Mesendoderm (in vitro differentiated cells): ENCODE measurements around the gene PSAT1.

Experiments
- DNase-seq: peaks from one replicate; pipeline ENCODE4 v3.0.0; 2013
- H2AK5ac ChIP-seq: 2 replicates; pipeline ENCODE4 v1.6.1; 2013; ENCODE audit warnings: low read length, inconsistent platforms
- H2BK120ac ChIP-seq: 2 replicates; pipeline ENCODE4 v1.6.1; 2013; ENCODE audit warnings: low read depth, mild to moderate bottlenecking, low read length, moderate library complexity, mixed read lengths
- H2BK15ac ChIP-seq: replicated peaks from 2 replicates; pipeline ENCODE4 v1.6.1; 2013; ENCODE audit warnings: low read depth, mild to moderate bottlenecking, moderate library complexity
- H2BK5ac ChIP-seq: 2 replicates; pipeline ENCODE4 v1.6.1; 2013; ENCODE audit warnings: low read length, inconsistent platforms
- H3K18ac ChIP-seq: 2 replicates; pipeline ENCODE4 v1.6.1; 2013; ENCODE audit warnings: mild to moderate bottlenecking, low read length, mixed read lengths
- H3K23ac ChIP-seq: one replicate; pipeline ENCODE4 v1.6.1; 2013; ENCODE audit warnings: low read length
- H3K27ac ChIP-seq: 2 replicates; pipeline ENCODE4 v1.5.1; 2013; ENCODE audit warnings: low read depth, mild to moderate bottlenecking, inconsistent platforms, low read length, moderate library complexity
- H3K27me3 ChIP-seq: 2 replicates; pipeline ENCODE4 v1.6.1; 2013; ENCODE audit warnings: low read length, control low read depth, mild to moderate bottlenecking, inconsistent platforms; ENCODE audit not compliant: insufficient read depth, poor library complexity
- H3K36me3 ChIP-seq: 2 replicates; pipeline ENCODE4 v1.6.1; 2013; ENCODE audit warnings: low read length, inconsistent platforms; ENCODE audit not compliant: control insufficient read depth, insufficient read depth
- H3K4ac ChIP-seq: one replicate; pipeline ENCODE4 v1.6.1; 2013; ENCODE audit warnings: low read depth, mild to moderate bottlenecking, low read length, moderate library complexity
- H3K4me1 ChIP-seq: 2 replicates; pipeline ENCODE4 v1.6.1; 2013; ENCODE audit warnings: low read depth, low read length, inconsistent platforms; ENCODE audit not compliant: control insufficient read depth
- H3K4me2 ChIP-seq: 2 replicates; pipeline ENCODE4 v1.6.1; 2013; ENCODE audit warnings: low read length
- H3K4me3 ChIP-seq: 2 replicates; pipeline ENCODE4 v1.5.1; 2013; ENCODE audit warnings: mild to moderate bottlenecking, low read length
- H3K56ac ChIP-seq: one replicate; pipeline ENCODE4 v1.6.1; 2013; ENCODE audit warnings: low read length
- H3K79me1 ChIP-seq: 2 replicates; pipeline ENCODE4 v1.6.1; 2013; ENCODE audit warnings: low read length, inconsistent platforms
- H3K79me2 ChIP-seq: 2 replicates; pipeline ENCODE4 v1.6.1; 2013; ENCODE audit warnings: mild to moderate bottlenecking, low read length; ENCODE audit not compliant: control insufficient read depth, insufficient read depth
- H3K9ac ChIP-seq: 2 replicates; pipeline ENCODE4 v1.6.1; 2013; ENCODE audit warnings: low read length, inconsistent platforms
- H4K5ac ChIP-seq: one replicate; pipeline ENCODE4 v1.6.1; 2013; ENCODE audit warnings: low read length
- H4K8ac ChIP-seq: one replicate; pipeline ENCODE4 v1.6.1; 2013; ENCODE audit warnings: low read depth, mild to moderate bottlenecking, control low read depth, low read length, moderate library complexity
- WGBS: extraction: QIAGEN DNeasy Blood & Tissue Kit; methylation state at CpG from one replicate; pipeline ENCODE4 v1.1.7; 2013; ENCODE audit warnings: low lambda C conversion rate, missing lambda C conversion rate; ENCODE audit not compliant: insufficient coverage; ENCODE audit errors: extremely low coverage; 5-methylcytosine and 5-hydroxymethylcytosine counted together

Gene PSAT1

DNA sequence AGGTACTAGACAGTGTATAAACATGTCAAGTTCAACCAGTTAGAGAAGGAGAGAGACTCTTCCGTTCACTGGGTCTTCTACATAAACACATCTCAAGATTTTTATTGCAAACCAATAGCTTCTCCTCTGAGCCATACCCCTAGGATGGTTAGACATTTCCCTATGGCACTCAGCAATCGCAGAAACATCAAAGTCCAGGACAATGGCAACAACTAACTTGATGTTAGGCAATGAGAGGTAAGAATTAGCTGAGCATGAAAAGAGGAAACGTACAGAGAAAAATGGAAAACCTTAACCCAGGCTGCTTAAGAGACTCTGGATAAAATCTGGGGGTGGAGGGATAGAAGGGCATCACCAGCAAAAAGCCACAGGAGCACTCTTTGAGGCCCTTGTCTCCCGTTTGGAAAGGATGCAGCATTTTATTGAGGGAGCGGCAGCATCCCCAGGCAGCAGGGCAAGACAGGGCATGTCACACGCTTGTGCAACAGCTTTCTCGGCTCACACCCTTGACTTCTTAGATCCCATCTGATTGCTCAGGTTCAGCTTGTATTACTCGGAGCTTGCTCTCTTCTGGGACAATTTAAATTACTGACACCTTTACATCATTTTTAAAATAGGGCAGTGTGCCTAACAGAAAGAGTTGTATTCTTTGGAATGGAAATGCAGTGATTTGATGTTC lies 8.6 kb upstream of the PSAT1 start:
- H2BK5ac ChIP-seq: no peak overlapping the region
- H3K9ac ChIP-seq: no peak overlapping the region
- H2BK120ac ChIP-seq: no peak overlapping the region
- no peak overlapping the region for H3K4me2 ChIP-seq
- H3K4me1 ChIP-seq: no peaks in the 10 kb centered on the region
- no peak overlapping the region for H3K23ac ChIP-seq
- no peak for DNase-seq
- no peak overlapping the region for H3K4me3 ChIP-seq
- H3K56ac ChIP-seq: no peak overlapping the region
- H3K27ac ChIP-seq: no peak overlapping the region
- H4K8ac ChIP-seq: no peak overlapping the region
- no peak overlapping the region for H2BK15ac ChIP-seq
- H3K79me2 ChIP-seq: no peaks in the 10 kb centered on the region
- H4K5ac ChIP-seq: no peak overlapping the region
- no peak overlapping the region for H2AK5ac ChIP-seq
- no peaks in the 10 kb centered on the region for H3K79me1 ChIP-seq
- no peaks in the 10 kb centered on the region for H3K36me3 ChIP-seq
- no peak overlapping the region for H3K18ac ChIP-seq
- H3K4ac ChIP-seq: no peak overlapping the region
- no peaks in the 10 kb centered on the region for H3K27me3 ChIP-seq
- WGBS: no CpG with 5 or more reads among the region's 8 CpGs

DNA sequence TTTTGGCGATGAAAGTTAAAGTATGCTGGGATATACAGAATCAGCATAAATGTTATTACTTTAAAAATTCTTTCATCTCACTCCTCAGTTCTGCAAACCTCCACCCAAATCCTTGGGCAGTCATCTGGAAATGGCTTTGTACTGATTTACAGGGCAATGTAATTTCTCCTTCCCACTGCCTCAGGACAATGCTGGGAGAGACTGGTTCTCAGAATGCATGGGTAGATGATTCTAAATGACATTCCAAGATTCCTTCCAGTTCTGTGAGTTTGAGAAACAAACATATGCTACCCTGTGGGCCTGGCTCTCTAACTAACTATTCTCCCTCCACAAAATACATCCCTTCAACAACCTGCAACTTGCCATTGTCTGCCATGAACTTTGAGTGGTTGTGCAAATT lies 7.5 kb upstream of the PSAT1 start:
- WGBS: no CpG with 5 or more reads among the region's 1 CpG
- Histone ChIP-seq H3K4me2 (no peak overlapping the region), H3K79me2 (no peaks in the 10 kb centered on the region), H4K5ac (no peak overlapping the region), H3K56ac (no peak overlapping the region), H3K9ac (no peak overlapping the region), H2BK120ac (no peak overlapping the region), H2BK15ac (no peak overlapping the region), H3K27me3 (no peaks in the 10 kb centered on the region), H2BK5ac (no peak overlapping the region), H3K36me3 (no peaks in the 10 kb centered on the region), H3K4me3 (no peak overlapping the region), H3K4me1 (no peaks in the 10 kb centered on the region), H2AK5ac (no peak overlapping the region), H3K79me1 (no peaks in the 10 kb centered on the region), H3K18ac (no peak overlapping the region), H3K27ac (no peak overlapping the region), H3K4ac (no peak overlapping the region), H3K23ac (no peak overlapping the region), H4K8ac (no peak overlapping the region)
- no peak for DNase-seq

DNA sequence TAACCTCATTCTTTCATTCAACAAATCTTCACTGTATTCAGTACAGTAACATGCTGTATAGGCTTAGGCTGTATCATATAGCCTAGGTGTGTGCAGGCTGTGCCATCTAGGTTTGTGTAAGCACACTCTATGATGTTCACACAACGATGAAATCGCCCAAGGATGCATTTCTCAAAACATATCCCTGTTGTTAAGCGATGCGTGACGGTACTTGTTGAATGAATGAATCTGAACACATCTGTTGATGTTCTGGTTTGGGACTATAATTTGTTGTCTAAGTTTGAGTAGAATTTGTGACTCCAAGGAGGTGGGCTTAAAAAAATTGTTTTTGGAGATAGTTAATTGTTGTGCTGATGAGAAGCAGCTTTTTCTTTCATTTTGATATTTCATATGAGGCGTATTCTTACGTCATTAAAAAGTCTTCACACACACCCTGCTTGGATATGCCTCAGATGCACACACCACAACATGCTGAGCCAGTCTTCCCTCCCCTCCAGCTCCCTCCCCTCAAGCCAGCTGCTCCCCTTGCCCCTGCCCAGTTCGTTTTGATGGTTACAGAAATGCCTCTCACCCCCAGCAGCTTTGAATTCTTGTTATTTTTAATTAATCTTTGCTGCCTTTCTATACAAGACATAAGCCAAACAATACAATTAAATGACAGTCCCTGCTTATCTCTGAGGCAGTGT lies 5.5 kb upstream of the PSAT1 start:
- Histone ChIP-seq H2BK120ac (no peak overlapping the region), H2BK5ac (no peak overlapping the region), H3K27me3 (no peaks in the 10 kb centered on the region), H3K4ac (no peak overlapping the region), H4K8ac (no peak overlapping the region), H3K4me3 (no peak overlapping the region), H3K9ac (no peak overlapping the region), H3K79me1 (no peaks in the 10 kb centered on the region), H2BK15ac (no peak overlapping the region), H3K18ac (no peak overlapping the region), H3K4me2 (no peak overlapping the region), H3K4me1 (peaks cover 6% of the 10 kb centered on the region), H3K36me3 (no peaks in the 10 kb centered on the region), H3K79me2 (no peaks in the 10 kb centered on the region), H3K27ac (no peak overlapping the region), H3K56ac (no peak overlapping the region), H4K5ac (no peak overlapping the region), H2AK5ac (no peak overlapping the region), H3K23ac (no peak overlapping the region)
- DNase-seq: no peak
- WGBS: no CpG with 5 or more reads among the region's 8 CpGs

DNA sequence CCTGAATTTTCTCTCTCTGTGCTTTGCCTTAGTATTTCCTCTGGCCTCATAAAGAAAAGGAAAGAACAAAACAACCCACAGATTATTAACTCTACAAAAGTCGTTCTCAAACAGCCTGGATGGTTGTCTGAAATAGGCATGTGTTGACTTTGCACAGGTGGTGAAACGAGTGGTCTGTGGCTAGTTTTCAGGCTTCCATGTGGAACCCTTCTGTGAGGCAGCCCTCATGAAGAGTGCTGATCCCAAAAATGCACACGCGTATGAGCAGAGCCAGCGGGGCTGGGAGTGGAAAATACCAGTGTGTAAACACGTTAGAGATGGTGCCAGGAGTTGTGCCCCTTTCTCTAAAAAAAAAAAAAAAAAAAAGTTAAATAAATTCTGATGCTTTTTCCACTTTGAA lies 4.9 kb upstream of the PSAT1 start:
- Histone ChIP-seq H3K18ac (no peak overlapping the region), H3K36me3 (no peaks in the 10 kb centered on the region), H3K4me1 (peaks cover 6% of the 10 kb centered on the region), H3K4me2 (no peak overlapping the region), H2BK5ac (no peak overlapping the region), H3K23ac (no peak overlapping the region), H3K27me3 (no peaks in the 10 kb centered on the region), H3K56ac (no peak overlapping the region), H2AK5ac (no peak overlapping the region), H2BK120ac (no peak overlapping the region), H3K79me1 (no peaks in the 10 kb centered on the region), H3K4ac (no peak overlapping the region), H3K27ac (no peak overlapping the region), H4K5ac (no peak overlapping the region), H4K8ac (no peak overlapping the region), H3K79me2 (peaks cover under 1% of the 10 kb centered on the region), H3K4me3 (no peak overlapping the region), H3K9ac (no peak overlapping the region), H2BK15ac (no peak overlapping the region)
- WGBS: no CpG with 5 or more reads among the region's 6 CpGs
- DNase-seq: no peak

DNA sequence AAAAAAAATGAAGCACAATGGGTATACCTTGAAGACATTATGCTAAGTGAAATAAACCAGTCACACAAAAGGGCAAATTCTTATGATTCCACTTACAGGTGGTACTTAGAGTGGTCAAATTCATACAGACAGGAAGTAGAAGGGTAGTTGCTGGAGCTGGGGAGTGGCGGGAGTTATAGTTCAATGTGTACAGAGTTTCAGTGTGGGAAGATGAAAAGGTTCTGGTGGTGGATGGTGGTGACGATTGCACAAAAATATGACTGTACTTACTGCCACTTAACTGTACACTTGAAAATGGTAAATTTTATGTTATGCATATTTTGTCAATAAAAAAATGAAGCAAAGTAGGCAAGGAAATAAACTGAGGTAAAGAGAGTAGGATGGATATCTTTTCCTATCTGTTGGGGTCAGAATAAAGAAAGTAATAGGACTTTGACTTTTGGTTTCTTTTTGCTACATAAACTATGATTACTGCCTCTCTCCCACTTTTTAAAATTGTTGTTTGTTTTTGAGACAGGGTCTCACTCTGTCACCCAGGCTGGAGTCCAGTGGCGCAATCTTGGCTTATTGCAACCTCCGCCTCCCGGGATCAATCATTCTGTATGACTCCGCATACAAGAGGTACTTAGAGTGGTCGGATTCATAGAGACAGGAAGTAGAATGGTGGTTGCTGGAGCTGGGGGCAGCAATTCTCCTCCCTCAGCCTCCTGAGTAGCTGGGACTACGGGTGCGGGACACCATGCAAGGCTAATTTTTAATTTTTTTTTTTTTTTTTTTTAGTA lies 4.0 kb upstream of the PSAT1 start:
- Histone ChIP-seq H3K4me3 (no peak overlapping the region), H2BK15ac (no peak overlapping the region), H3K79me2 (peaks cover 9% of the 10 kb centered on the region), H3K56ac (no peak overlapping the region), H4K5ac (no peak overlapping the region), H3K4me1 (peaks cover 6% of the 10 kb centered on the region), H2BK5ac (no peak overlapping the region), H4K8ac (no peak overlapping the region), H3K9ac (no peak overlapping the region), H2AK5ac (no peak overlapping the region), H3K27me3 (no peaks in the 10 kb centered on the region), H3K27ac (no peak overlapping the region), H3K36me3 (no peaks in the 10 kb centered on the region), H2BK120ac (no peak overlapping the region), H3K4ac (no peak overlapping the region), H3K4me2 (no peak overlapping the region), H3K79me1 (no peaks in the 10 kb centered on the region), H3K23ac (no peak overlapping the region), H3K18ac (no peak overlapping the region)
- DNase-seq: no peak
- WGBS: no CpG with 5 or more reads among the region's 9 CpGs
